GM21717 (cell line): Measurements from ENCODE around the gene C3AR1.
A peak's percentile ranks its signal among the peaks of the same experiment; 100 is the strongest.
"Not testable (repeated sequence)": the region's sequence is repeated elsewhere in the genome, so short reads cannot be mapped to it uniquely, and the experiment has no call there.

Experiments used
- ATAC-seq: cut with Tn5 transposase; IDR thresholded peaks from one replicate; pipeline ENCODE4 v1.9.1; 2021; ENCODE audit warnings: mild to moderate bottlenecking, moderate library complexity; ENCODE audit not compliant: unreplicated experiment

The C3AR1 gene

DNA sequence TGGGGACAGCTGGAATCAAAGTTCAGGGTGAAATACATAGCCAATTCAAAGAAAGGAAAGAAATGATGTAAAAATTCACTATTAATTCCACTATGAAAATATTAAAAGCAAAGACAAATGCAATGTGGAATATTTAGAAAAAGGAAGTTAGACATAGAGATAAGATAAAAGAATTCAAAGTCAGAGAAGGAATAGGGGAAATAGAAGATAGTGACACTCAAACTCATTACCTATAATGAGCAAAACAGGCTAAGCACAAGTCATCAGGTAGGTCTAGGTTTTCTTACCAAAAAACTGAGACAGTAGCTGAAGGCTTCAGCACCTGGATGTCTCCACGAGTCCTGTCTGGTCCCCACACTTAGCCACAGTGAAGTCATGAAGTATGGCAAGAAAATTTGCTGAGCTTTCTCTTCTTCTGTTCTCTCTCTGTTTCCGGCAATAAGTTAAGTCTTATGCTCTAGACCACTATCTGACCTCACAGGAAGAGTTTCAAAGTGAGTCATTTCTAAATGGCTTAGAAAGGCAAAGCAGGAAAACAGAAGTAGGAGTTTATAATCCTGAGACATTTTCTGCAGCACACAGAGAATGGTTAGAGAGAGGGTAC is at the start of gene C3AR1:
TSS of gene C3AR1 (minus strand) at position 369 of the 604 bp plus-strand sequence. CDS start 6,174 bp downstream, outside the sequence.
- ATAC-seq, result no peak

DNA sequence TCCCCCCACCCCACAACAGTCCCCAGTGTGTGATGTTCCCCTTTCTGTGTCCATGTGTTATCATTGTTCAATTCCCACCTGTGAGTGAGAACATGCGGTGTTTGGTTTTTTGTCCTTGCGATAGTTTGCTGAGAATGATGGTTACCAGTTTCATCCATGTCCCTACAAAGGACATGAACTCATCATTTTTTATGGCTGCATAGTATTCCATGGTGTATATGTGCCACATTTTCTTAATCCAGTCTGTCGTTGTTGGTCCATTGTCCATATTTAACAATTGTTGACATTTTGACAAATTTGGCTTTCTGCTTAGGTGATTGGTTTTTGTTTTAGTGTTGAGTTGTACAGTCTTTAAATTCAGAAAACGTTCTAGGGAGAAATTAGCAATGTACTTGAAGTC is 47.0 kb upstream of the C3AR1 start:
- ATAC-seq, result not testable (repeated sequence)

DNA sequence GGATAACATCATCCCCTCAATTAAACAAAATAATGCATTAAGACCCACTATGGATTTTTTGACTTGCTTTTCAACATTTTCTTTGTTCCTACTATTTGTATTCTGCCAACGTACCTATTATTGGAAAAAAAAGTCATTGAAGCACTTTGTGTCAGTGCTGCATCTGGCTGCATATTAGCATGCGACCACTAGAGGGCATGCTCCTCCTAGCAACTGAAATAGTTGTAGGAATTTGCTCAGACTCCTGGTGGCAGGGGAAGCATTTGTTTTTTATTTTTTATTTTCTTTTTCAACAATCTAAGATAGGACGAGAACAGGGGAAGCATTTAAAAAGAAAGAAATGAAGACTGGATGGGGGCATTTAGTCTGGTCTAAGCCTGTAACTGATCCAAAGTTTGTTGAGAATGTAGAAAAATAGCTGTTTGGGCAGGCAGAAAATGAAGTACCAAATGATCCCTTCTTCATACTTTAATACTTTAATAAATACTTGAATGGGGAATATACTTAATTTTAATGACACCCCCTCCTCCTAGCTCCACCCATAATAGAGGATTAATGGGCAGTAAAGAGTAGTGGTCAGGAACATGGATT is 42.7 kb upstream of the C3AR1 start:
- ATAC-seq, result no peak

DNA sequence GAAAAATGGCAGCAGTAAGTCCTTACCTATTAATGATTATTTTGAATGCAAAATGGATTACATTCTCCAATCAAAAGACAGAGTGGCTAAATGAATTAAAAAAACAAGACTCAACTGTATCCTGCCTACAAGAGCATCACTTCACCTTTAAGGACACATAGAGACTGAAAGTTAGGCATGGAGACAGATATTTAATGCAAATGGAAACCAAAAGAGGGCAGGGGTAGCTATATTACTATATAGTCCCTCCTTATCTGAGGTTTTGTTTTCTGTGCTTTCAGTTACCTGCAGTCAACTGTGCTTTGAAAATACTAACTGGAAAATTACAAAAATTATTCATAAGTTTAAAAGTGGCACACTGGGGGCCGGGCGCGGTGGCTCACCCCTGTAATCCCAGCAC is 33.1 kb upstream of the C3AR1 start:
- no peak for ATAC-seq

DNA sequence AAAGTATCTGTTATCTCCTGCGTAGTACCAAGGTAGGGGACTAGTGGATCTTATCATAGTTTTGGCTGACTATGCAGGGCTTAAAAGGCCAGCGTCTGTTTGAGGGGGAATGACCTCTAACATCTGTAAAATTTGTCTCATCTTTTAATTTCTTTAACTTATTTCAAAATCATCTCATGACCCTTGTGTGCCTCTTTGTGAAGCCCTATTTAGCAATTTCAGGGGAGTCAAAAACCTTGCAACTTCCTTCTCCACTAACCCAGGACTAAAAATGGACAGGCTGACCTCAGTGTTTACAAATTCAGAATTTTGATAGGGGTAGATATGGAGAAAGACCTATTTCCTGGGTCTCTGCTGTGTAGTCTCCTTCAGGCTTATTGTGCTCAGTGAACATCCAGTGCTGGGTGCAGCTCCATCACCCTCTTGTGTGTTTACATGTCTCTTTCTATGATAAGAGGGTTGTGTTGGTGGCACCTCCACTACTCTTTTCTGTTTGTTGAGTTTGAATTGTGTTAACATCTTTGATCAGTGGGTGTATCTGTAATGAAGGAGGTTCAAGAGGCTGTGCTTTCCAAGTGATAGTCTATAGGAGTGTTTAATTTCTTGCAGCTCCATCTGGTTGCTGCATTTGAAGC is 30.2 kb upstream of the C3AR1 start:
- ATAC-seq, result no peak

DNA sequence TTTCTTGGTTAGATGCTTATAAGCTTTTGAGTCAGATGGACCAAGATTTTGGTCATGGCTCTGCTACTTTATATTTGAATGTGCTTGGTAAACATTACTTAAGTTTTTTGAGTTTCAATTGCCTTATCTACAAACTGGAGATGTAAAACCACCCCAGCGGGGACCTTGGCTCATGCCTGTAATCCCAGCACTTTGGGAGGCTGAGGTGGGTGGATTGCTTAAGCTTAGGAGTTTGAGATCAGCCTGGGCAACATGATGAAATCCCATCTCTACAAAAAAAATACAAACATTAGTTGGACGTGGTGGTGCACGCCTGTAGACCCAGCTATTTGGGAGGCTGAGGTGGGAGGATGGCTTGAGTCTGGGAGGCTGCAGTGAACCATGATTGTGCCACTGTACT is 27.1 kb upstream of the C3AR1 start:
- ATAC-seq, result no peak

DNA sequence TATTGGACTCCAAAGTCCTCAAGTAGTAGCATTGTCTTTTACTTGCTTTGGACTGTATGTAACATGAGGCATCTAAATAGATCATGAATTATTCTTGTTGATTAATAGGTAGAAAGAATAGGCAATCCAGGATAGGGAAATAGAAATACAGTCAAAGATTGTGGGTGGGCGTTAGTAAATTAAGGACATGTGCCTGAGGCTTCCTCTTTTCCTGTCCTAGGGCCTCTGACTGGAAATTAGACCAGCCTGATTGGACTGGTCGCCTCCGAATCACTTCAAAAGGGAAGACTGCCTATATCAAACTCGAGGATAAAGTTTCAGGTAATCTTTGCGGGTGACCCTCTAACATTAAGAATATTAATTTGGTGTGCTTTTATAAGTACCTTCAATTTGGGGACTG is 23.6 kb upstream of the C3AR1 start:
- no peak for ATAC-seq

DNA sequence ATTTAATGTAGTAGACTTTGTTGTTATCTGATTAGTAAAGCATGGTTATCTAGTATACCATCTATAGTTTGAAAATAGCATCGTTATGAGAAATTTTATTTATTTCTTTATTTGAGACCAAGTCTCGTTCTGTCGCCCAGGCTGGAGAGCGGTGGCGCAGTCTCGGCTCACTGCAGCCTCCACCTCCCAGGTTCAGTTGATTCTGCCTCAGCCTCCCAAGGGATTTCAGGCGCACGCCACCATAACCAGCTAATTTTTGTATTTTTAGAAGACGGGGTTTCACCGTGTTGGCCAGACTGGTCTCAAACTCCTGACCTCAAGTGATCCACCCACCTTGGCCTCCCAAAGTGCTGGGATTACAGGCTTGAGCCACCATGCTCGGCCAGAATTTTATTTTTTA is 23.1 kb upstream of the C3AR1 start:
- ATAC-seq, result not testable (repeated sequence)

DNA sequence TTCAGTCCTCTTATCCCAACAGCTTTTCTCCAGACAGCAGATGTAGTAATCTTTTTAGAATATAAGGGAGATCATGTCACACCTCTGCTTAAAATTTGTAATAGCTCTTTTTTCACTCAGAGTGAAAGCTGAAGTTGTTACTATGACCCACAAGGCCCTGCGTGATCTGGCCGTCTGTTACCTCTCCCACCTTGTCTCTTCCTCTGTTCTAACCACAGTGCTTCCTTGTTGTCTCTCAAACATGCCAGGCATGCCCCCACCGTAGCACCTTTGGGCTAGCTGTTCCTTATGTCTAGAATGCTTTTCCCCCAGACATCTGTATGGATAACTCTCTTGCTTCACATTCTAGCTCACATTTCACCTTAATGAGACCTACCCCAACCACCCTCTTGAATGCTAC is 22.4 kb upstream of the C3AR1 start:
- peak; percentile 59 for ATAC-seq

DNA sequence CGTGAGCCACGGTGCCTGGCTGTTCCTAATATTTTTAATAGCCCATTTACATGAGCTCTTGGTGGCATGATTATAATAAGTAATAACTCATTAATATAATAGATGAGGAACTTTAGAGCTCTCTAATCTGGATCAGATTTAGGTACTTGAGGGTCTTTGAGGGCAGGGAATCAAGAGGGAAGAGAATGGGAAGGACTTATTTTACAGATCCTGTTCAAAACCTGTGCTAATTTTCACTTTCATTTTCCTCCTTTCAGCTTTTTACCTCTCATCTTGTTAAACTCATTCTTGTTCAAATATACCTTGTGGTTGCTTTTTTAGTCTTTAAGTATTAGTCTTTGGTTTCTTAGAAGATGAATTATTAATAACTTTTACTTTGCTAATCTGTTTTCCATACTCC is 21.5 kb upstream of the C3AR1 start:
- no peak for ATAC-seq

DNA sequence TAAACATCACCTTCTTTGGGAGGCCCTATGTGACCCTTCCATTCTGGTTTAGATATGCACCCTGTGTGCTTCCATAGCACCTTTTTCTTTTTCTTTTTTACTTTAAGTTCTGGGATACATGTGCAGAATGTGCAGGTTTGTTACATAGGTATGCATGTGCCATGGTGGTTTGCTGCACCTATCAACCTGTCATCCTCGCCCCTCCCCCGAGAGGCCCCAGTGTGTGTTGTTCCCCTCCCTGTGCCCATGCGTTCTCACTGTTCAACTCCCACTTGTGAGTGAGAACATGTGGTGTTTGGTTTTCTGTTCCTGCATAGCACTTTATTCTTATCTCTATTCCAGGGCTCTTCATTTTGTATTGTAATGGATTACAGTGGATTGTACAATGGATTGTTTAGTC is 18.2 kb upstream of the C3AR1 start:
- ATAC-seq, result not testable (repeated sequence)

DNA sequence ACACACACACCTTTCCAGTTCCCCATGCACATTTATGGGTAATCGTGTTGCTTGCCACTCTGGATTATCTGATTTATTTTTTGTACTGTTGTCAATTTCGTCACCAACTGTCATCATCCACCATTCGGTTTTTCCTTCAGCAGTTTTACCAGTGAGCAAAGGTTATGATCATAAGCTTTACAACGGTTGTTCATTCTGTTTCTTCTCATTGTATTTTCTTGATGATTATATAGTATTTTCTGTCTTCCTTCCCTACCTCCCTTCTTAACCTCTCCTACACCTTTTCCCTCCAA is 16.6 kb upstream of the C3AR1 start:
- ATAC-seq, result no peak

DNA sequence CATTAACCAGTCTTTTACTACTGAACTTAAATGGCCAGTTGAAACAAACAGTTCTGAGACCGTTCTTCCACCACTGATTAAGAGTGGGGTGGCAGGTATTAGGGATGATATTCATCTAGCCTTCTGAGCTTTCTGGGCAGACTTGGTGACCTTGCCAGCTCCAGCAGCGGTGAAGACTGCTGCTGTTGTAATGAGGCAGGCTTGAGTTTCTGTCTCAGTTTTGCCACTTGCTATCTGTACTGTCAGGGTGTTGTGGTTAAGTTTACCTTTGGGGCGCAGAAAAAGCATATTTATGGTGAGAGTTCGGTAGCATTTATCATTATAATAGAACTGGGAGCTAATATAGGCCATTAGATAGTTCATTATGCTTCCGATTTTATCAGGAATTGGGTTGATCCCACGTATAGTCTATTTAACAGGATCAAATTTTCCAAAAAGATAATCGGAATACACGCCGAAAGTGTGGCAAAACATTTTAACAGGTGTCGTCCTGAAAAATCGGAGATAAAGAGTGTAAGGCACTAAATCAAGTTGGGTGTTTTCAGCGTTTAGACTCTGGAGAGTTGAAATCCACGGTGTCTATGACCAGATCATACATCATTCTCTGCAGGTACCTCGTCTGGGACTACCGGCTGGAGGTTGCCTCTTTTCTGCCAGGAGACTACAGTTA is 15.2 kb upstream of the C3AR1 start:
- ATAC-seq, result no peak

DNA sequence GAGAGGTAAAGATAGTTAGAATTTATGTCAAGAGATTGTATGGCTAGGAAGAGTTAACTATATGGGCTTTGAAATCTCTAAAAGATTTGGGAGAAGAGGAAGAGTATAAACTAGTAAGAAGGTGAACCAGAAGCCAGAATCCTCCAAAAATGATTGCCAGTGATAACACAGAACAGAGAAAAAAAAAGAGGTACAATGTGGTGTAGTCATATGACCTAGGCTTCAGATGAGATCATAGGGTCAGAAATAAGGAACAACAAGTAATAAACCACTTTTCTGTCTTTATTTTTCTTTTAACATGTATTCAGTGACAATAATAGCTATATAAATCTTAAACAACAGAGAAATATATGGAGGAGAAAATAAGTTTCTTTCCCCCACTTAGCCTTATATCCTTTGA is 14.0 kb upstream of the C3AR1 start:
- ATAC-seq, result no peak

DNA sequence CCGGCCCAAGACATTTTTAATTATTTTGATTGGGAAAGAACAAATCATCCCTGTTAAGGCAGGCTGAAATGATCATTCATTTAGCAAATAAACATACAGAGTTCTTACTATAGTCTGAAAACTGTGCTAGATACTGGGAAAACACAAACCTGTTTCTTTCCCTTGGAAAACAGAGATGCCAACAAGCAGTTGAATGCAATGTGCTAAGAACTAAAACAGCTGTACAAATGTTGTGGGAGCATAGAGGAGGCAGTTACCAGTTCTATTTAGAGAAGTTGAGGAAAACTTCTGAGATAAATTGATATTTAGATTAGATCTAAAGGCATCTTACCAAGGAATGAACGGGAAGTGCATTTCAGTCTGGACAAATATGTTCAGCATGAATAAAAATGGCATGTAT is 12.8 kb upstream of the C3AR1 start:
- no peak for ATAC-seq

DNA sequence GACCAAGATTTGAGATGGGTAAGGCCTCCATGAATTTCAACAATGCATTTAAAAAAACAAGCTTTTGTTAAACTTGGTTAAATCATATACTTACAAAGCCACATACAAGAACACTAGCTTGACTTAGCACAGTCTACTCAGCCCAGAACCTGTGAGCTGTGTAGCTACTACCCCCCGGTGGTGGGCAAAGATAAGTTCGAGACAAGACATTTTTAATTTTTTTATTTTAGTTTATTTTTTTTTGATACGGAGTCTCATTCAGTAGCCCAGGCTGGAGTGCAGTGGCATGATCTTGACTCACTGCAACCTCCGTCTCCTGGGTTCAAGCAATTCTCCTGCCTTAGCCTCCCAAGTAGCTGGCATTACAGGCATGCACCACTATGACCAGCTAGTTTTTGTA is 12.2 kb upstream of the C3AR1 start:
- no peak for ATAC-seq

DNA sequence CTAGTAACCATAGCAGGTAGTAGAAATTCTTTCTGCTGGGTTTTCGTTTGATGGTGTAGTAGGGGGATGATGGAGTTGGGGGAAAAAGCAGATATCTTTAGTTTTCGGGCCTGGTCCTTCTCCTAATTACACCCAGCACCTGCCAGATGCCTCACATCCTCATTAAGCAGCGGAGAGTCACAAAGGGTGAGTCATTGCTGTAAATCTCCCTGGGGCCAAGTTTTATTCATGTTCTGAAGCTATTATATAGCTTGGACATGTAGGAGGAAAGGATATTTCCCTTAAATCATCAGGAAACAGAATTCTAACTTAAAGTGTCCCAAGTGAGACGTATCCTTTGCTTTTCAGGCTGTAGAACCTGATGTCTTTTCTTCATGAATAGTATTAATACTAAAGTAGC is 11.0 kb upstream of the C3AR1 start:
- ATAC-seq, result no peak

DNA sequence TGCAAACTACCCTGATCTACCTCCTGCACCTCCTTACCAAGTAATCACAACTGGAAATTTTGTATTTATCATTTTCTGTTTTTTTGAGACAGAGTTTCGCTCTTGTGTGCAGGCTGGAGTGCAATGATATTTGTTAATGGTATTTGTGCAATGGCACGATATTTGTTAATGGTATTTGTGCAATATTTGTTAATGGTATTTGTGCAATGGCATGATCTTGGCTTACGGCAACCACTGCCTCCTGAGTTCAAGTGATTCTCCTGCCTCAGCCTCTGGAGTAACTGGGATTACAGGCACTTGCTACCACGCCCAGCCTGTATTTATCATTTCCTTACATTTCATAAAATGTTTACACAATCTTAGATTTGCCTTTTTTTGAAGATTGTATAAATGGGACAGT is 10.2 kb upstream of the C3AR1 start:
- ATAC-seq, result no peak

DNA sequence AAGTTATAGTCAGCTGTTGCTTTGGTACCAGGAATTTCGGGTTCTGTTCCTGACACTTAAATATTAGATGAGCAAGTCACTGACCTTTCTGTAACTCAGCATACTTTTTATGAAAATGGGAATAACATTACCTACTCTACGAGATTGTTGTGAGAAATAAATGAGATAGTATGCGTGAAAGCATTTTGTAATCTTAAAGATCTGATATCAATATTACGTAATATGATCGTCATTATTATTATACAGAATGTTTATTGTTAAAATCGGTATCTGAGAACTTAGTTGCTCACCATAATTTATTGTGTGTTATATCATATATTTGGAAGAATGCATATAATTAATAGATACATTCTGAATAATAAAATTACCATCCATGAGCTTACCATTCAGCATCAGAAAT is 9.8 kb upstream of the C3AR1 start:
- ATAC-seq, result no peak

DNA sequence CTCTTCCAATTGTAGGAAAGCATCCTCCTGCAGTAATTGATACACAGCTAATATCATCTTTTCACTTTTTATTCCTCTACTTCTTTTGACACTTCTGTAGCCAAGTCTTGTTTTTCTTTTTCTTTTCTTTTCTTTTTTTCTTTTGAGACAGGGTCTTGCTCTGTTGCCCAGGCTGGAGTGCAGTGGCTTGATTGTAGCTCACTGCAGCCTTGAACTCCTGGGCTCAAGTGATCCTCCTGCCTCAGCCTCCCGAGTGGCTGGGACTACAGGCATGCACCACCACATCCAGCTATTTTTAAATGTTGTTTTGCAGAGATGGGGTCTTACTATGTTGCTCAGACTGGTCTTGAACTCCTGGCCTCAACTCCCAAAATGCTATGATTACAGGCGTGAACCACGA is 5.7 kb upstream of the C3AR1 start:
- ATAC-seq, result not testable (repeated sequence)

DNA sequence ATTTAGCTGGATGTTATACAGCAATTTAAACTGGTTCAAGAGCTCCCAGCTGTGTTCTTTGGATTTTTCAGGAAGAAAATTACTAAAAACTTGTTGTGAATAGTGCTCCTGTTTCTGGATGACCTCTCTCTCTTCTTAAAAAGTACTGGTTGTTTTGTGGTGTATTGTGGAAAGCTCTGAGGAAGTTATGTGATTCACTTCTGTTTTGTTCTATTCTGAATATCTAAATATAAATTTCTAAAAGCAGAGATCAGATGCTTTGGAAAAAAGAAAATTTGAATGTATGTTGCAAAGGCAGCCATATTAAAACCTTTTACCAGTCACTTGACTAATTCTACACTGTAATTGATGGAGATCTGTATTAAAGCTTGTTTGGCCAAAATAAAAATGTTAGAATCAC is 3.4 kb upstream of the C3AR1 start:
- ATAC-seq, result no peak

DNA sequence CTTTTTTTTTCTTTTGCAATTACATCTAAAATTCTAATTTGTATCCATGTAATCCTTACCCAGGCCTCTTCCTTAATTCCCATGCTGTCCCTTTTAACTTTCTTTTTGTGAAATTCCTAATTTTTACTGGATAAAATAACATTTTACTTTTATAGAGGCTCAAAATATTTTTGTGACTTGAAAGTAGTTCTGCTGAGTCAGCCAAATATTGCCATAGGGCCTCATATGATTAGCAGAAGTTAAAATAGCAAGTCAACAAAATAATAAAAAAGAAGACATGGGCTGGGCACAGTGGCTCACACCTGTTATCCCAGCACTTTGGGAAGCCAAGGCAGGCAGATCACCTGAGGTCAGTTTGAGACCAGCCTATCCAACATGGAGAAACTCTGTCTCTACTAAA is 2.0 kb downstream of the C3AR1 start:
- ATAC-seq, result no peak
